LNCaP clone FGC (cell line): ENCODE measurements around the gene BRINP3.

Source experiments
- DNase-seq: peaks from one replicate; pipeline ENCODE4 v3.0.0-alpha.2; 2011; ENCODE audit warnings: low read depth
- H3K4me3 ChIP-seq: 2 replicates; pipeline ENCODE4 v1.5.1; 2011; ENCODE audit warnings: mild to moderate bottlenecking, low read depth, low read length, control low read depth
- CTCF ChIP-seq: IDR thresholded peaks from 2 replicates; pipeline ENCODE4 v1.5.1; 2012; ENCODE audit warnings: mild to moderate bottlenecking; ENCODE audit not compliant: control insufficient read depth, insufficient read depth; ENCODE audit errors: extremely low read depth

Gene BRINP3

GRCh38 chr1:190154744-190155143, 322.9 kb downstream of the BRINP3 start:
- no peak for DNase-seq
- no peak for TF ChIP-seq CTCF
- H3K4me3 ChIP-seq: no peak overlapping the region

GRCh38 chr1:190147616-190148015, 330.0 kb downstream of the BRINP3 start:
- DNase-seq: no peak
- TF ChIP-seq CTCF: no peak
- H3K4me3 ChIP-seq: no peak overlapping the region

- DNase-seq: no peak
- H3K4me3 ChIP-seq: no peak overlapping the region
- TF ChIP-seq CTCF: no peak
These were observed 333.0 kb downstream of the BRINP3 start for GRCh38 chr1:190144650-190145049.

- no peak for DNase-seq
- H3K4me3 ChIP-seq: no peak overlapping the region
- TF ChIP-seq CTCF: no peak
These were observed 337.0 kb downstream of the BRINP3 start for GRCh38 chr1:190140644-190141043.

- TF ChIP-seq CTCF: no peak
- no peak for DNase-seq
- no peak overlapping the region for H3K4me3 ChIP-seq
These were observed 339.0 kb downstream of the BRINP3 start for GRCh38 chr1:190138702-190139101.

- no peak for TF ChIP-seq CTCF
- no peak overlapping the region for H3K4me3 ChIP-seq
- no peak for DNase-seq
These were observed 339.4 kb downstream of the BRINP3 start for GRCh38 chr1:190138266-190138665.

GRCh38 chr1:190129366-190129765, 348.3 kb downstream of the BRINP3 start:
- no peak for DNase-seq
- no peak for TF ChIP-seq CTCF
- no peak overlapping the region for H3K4me3 ChIP-seq
